Karpas-422 (cell line): Measurements from ENCODE around the gene FAM131B. TPM values are rescaled to one million over a fixed set of nuclear protein-coding genes. Genes with fewer than 3 reads are reported as not detected.

Experiments used
- DNase-seq: peaks from one replicate; pipeline ENCODE4 v3.0.0-alpha.2; 2015
- H2AFZ ChIP-seq: fragments of 200-600 bp; sonication (generic); 2 replicates; pipeline ENCODE4 v1.6.1; 2014; ENCODE audit warnings: antibody characterized with exemption, low read length, mixed read lengths
- H3K27ac ChIP-seq: fragments of 200-600 bp; sonication (generic); 2 replicates; pipeline ENCODE4 v1.5.1; 2014; ENCODE audit warnings: mild to moderate bottlenecking, low read length, moderate library complexity
- H3K27me3 ChIP-seq: fragments of 200-600 bp; sonication (generic); 2 replicates; pipeline ENCODE4 v1.6.1; 2014; ENCODE audit warnings: low read length, mixed read lengths
- H3K36me3 ChIP-seq: fragments of 200-600 bp; sonication (generic); 2 replicates; pipeline ENCODE4 v1.6.1; 2014; ENCODE audit warnings: low read length, mixed read lengths; ENCODE audit not compliant: insufficient read depth
- H3K4me1 ChIP-seq: fragments of 200-600 bp; sonication (generic); 2 replicates; pipeline ENCODE4 v1.6.1; 2014; ENCODE audit warnings: mild to moderate bottlenecking, low read length, mixed read lengths
- H3K4me2 ChIP-seq: fragments of 200-600 bp; sonication (generic); 2 replicates; pipeline ENCODE4 v1.6.1; 2014; ENCODE audit warnings: low read length, low read depth, mild to moderate bottlenecking; ENCODE audit not compliant: poor library complexity, severe bottlenecking
- H3K4me3 ChIP-seq: fragments of 200-600 bp; sonication (generic); 2 replicates; pipeline ENCODE4 v1.5.1; 2014; ENCODE audit warnings: mild to moderate bottlenecking, antibody characterized with exemption, low read length, mixed read lengths
- H3K79me2 ChIP-seq: fragments of 200-600 bp; sonication (generic); 2 replicates; pipeline ENCODE4 v1.6.1; 2014; ENCODE audit warnings: mild to moderate bottlenecking, low read length, mixed read lengths
- H3K9ac ChIP-seq: fragments of 200-600 bp; sonication (generic); 2 replicates; pipeline ENCODE4 v1.6.0; 2014; ENCODE audit warnings: low read length
- H3K9me2 ChIP-seq: fragments of 200-600 bp; sonication (generic), shearing (Covaris generic); replicated peaks from 2 replicates; pipeline ENCODE4 v1.6.0; 2014; ENCODE audit warnings: mild to moderate bottlenecking, low read length, moderate library complexity; ENCODE audit not compliant: insufficient read depth
- H3K9me3 ChIP-seq: fragments of 300-700, 200-600 bp; sonication (generic); 2 replicates; pipeline ENCODE4 v1.6.1; 2014; ENCODE audit warnings: low read length, mixed read lengths
- H4K20me1 ChIP-seq: fragments of 200-600 bp; sonication (generic); 2 replicates; pipeline ENCODE4 v1.6.1; 2014; ENCODE audit warnings: mild to moderate bottlenecking, antibody characterized with exemption, low read length, low read depth; ENCODE audit not compliant: insufficient read depth
- total RNA-seq: library from RNA; depleted of rRNA; stranded (reverse); fragments of >200 nt; shearing (Covaris generic); gene quantifications from 2 replicates; pipeline ENCODE4 v1.2.3, GENCODE V29; 2014; ENCODE audit warnings: low replicate concordance

FAM131B gene
- total RNA-seq, 1 experiment from 2014 or later: 0.11 TPM

- DNase-seq: no peak
- H3K4me1 ChIP-seq: no peaks in the 10 kb centered on the region
- H3K79me2 ChIP-seq: no peaks in the 10 kb centered on the region
- H3K27ac ChIP-seq: no peak overlapping the region
- H3K4me3 ChIP-seq: no peak overlapping the region
- no peaks in the 10 kb centered on the region for H3K9me2 ChIP-seq
- no peaks in the 10 kb centered on the region for H3K9me3 ChIP-seq
- H3K4me2 ChIP-seq: no peak overlapping the region
- H3K9ac ChIP-seq: no peak overlapping the region
- H4K20me1 ChIP-seq: no peaks in the 10 kb centered on the region
- no peaks in the 10 kb centered on the region for H3K36me3 ChIP-seq
- H3K27me3 ChIP-seq: no peaks in the 10 kb centered on the region
- no peak overlapping the region for H2AFZ ChIP-seq
Measured at GRCh38 chr7:143360788-143361551, 1.5 kb downstream of the FAM131B start.

GRCh38 chr7:143359771-143360353 lies 2.7 kb downstream of the FAM131B start:
- Histone ChIP-seq H3K4me2 (no peak overlapping the region), H3K4me3 (no peak overlapping the region), H3K27me3 (no peaks in the 10 kb centered on the region), H3K79me2 (no peaks in the 10 kb centered on the region), H3K9me3 (no peaks in the 10 kb centered on the region), H3K9ac (no peak overlapping the region), H3K27ac (no peak overlapping the region), H4K20me1 (no peaks in the 10 kb centered on the region), H3K9me2 (no peaks in the 10 kb centered on the region), H2AFZ (no peak overlapping the region), H3K36me3 (no peaks in the 10 kb centered on the region), H3K4me1 (no peaks in the 10 kb centered on the region)
- DNase-seq: no peak

DNA sequence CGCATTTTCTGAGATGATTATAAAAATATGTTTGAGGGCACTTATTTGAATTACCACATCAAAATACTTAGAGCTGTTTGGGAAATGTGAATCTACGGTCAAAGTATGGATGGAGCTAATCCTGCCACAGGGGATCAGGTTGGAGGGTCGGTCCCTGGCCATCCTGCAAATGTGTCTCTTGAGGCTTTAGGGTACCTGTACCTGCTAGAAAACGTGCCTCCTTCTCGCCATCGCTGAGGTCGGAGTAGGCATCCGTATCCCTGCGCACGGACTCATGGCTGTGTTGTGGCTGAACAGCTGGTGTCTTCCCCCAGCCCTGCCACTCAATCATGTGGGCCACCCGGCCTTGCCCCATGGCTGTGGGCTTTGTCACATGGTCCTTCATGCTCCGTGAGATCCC lies 3.9 kb downstream of the FAM131B start:
- Histone ChIP-seq H2AFZ (no peak overlapping the region), H4K20me1 (no peaks in the 10 kb centered on the region), H3K79me2 (no peaks in the 10 kb centered on the region), H3K4me1 (no peaks in the 10 kb centered on the region), H3K9ac (no peak overlapping the region), H3K4me3 (no peak overlapping the region), H3K9me3 (no peaks in the 10 kb centered on the region), H3K27me3 (no peaks in the 10 kb centered on the region), H3K36me3 (no peaks in the 10 kb centered on the region), H3K27ac (no peak overlapping the region), H3K9me2 (no peaks in the 10 kb centered on the region), H3K4me2 (no peak overlapping the region)
- no peak for DNase-seq

GRCh38 chr7:143356414-143357050 lies 6.0 kb downstream of the FAM131B start:
- Histone ChIP-seq H3K9me2 (no peaks in the 10 kb centered on the region), H4K20me1 (no peaks in the 10 kb centered on the region), H3K27me3 (no peaks in the 10 kb centered on the region), H3K4me2 (no peak overlapping the region), H3K36me3 (no peaks in the 10 kb centered on the region), H3K9me3 (no peaks in the 10 kb centered on the region), H3K79me2 (no peaks in the 10 kb centered on the region), H3K4me3 (no peak overlapping the region), H3K4me1 (no peaks in the 10 kb centered on the region), H2AFZ (no peak overlapping the region), H3K27ac (no peak overlapping the region), H3K9ac (no peak overlapping the region)
- DNase-seq: no peak

GRCh38 chr7:143355450-143356385 lies 6.8 kb downstream of the FAM131B start:
- peak; percentile 48 for DNase-seq
- H3K9ac ChIP-seq: no peak overlapping the region

GRCh38 chr7:143354965-143355364 lies 7.5 kb downstream of the FAM131B start:
- H3K9me2 ChIP-seq: no peaks in the 10 kb centered on the region
- H3K4me3 ChIP-seq: no peak overlapping the region
- no peak overlapping the region for H3K4me2 ChIP-seq
- H3K27me3 ChIP-seq: no peaks in the 10 kb centered on the region
- H4K20me1 ChIP-seq: no peaks in the 10 kb centered on the region
- H2AFZ ChIP-seq: no peak overlapping the region
- no peak for DNase-seq
- no peaks in the 10 kb centered on the region for H3K36me3 ChIP-seq
- H3K9ac ChIP-seq: no peak overlapping the region
- H3K4me1 ChIP-seq: no peaks in the 10 kb centered on the region
- no peak overlapping the region for H3K27ac ChIP-seq
- no peaks in the 10 kb centered on the region for H3K9me3 ChIP-seq
- H3K79me2 ChIP-seq: no peaks in the 10 kb centered on the region

More at GRCh38 chr7:143355450-143356385, 6.8 kb downstream of the FAM131B start:
- Histone ChIP-seq H3K4me1 (no peaks in the 10 kb centered on the region), H4K20me1 (no peaks in the 10 kb centered on the region), H3K27me3 (no peaks in the 10 kb centered on the region), H2AFZ (no peak overlapping the region), H3K79me2 (no peaks in the 10 kb centered on the region), H3K4me3 (no peak overlapping the region), H3K36me3 (no peaks in the 10 kb centered on the region), H3K9me2 (no peaks in the 10 kb centered on the region), H3K27ac (no peak overlapping the region), H3K4me2 (no peak overlapping the region), H3K9me3 (no peaks in the 10 kb centered on the region)

GRCh38 chr7:143354376-143354775 lies 8.1 kb downstream of the FAM131B start:
- no peaks in the 10 kb centered on the region for H3K4me1 ChIP-seq
- H3K9me3 ChIP-seq: no peaks in the 10 kb centered on the region
- H3K4me2 ChIP-seq: no peak overlapping the region
- no peaks in the 10 kb centered on the region for H3K79me2 ChIP-seq
- no peaks in the 10 kb centered on the region for H3K36me3 ChIP-seq
- H3K27me3 ChIP-seq: no peaks in the 10 kb centered on the region
- H4K20me1 ChIP-seq: no peaks in the 10 kb centered on the region
- H3K27ac ChIP-seq: no peak overlapping the region
- H3K4me3 ChIP-seq: no peak overlapping the region
- H2AFZ ChIP-seq: no peak overlapping the region
- no peaks in the 10 kb centered on the region for H3K9me2 ChIP-seq
- DNase-seq: no peak
- H3K9ac ChIP-seq: no peak overlapping the region
